PC-3 (cell line): ENCODE data around the gene DCHS1.

Experiments
- EZH2 ChIP-seq: fragments of 300-600 bp; sonication (generic); IDR thresholded peaks from one replicate; pipeline ENCODE4 v1.6.1; 2017; ENCODE audit warnings: antibody characterized with exemption, mild to moderate bottlenecking, low read length; ENCODE audit not compliant: unreplicated experiment
- TF ChIP-seq, protein P1 (sequence below): fragments of 300-600 bp; sonication (generic); conservative IDR thresholded peaks from 2 replicates; pipeline ENCODE4 v1.5.1; 2017; ENCODE audit warnings: antibody characterized with exemption, low read depth, mild to moderate bottlenecking, low read length

DNA sequence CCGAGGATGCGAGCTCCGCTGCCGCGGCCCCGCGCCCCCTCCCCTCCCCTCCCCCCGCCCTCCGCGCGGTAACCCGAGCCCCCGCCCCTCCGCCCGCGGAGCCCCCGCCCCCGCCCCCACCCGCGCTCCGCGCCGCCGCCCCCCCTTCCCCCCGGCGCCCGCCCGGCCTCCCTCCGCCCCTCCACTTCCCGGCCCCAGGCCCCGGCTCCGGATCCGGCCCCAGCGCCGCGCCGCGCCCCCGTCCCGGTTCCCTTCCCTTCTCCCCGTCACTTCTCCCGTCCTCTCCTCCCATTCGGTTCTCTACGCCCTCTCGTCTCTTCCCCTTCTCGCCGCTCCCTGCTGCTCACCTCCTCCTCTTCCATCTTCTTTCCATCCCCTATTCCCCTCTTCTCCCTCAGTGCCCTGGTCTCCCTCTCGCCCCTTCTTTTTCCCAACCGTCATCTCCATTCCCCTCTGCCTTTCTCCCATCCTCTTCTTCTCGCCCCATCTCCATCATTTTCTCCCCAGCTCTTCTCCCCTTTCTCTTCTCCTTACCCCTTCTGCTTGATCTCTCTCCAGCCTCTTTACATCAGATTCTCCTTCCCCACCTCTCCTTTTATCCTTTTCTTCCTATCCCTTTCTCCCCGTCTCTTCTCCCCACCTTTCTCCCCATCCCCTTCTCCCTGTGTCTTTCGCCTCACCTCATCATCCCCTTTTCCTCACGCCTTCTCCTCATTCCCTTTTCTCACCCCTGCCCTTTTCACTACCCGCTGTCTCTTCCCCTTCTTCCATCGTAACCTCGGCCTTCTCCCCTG, at the start of gene DCHS1:
- TF ChIP-seq, protein P1, sequence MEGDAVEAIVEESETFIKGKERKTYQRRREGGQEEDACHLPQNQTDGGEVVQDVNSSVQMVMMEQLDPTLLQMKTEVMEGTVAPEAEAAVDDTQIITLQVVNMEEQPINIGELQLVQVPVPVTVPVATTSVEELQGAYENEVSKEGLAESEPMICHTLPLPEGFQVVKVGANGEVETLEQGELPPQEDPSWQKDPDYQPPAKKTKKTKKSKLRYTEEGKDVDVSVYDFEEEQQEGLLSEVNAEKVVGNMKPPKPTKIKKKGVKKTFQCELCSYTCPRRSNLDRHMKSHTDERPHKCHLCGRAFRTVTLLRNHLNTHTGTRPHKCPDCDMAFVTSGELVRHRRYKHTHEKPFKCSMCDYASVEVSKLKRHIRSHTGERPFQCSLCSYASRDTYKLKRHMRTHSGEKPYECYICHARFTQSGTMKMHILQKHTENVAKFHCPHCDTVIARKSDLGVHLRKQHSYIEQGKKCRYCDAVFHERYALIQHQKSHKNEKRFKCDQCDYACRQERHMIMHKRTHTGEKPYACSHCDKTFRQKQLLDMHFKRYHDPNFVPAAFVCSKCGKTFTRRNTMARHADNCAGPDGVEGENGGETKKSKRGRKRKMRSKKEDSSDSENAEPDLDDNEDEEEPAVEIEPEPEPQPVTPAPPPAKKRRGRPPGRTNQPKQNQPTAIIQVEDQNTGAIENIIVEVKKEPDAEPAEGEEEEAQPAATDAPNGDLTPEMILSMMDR: no peak
- TF ChIP-seq EZH2: no peak
